HepG2 (cell line): ENCODE measurements around the gene NPC2. TPM values are rescaled to one million over a fixed set of nuclear protein-coding genes. Genes with fewer than 3 reads are reported as not detected.

Source experiments
- ATAC-seq: fragments of 200-7000 bp; cut with Tn5 transposase; 3 replicates; pipeline ENCODE4 v1.9.1; 2020; ENCODE audit warnings: mild to moderate bottlenecking, moderate library complexity
- BruUV-seq: library from RNA; stranded (reverse); fragments of 400-500 nt; replicated peaks from 2 replicates; lab custom pipeline; 2021; lab: Mats Ljungman, UMichigan
- CTCF ChIA-PET: fragments of 300-600 bp; formaldehyde crosslinking; extraction: SDS; loops from one replicate; lab custom pipeline; 2021; ENCODE audit warnings: low total read pairs, inconsistent platforms, low intra/inter-chr PET ratio; lab: Yijun Ruan, JAX
- POLR2A ChIA-PET: fragments of 350-600 bp; sonication (Branson Sonifier 250); formaldehyde crosslinking; loops from one replicate; lab custom pipeline; 2020; ENCODE audit warnings: antibody characterized with exemption, inconsistent platforms; lab: Yijun Ruan, JAX
- DNase-seq: peaks from one replicate; pipeline ENCODE4 v3.0.0-alpha.2; 2015; ENCODE audit warnings: low spot score
- FAIRE-seq: peaks from 3 replicates; lab custom pipeline; 2011; peaks lifted over from hg19 to GRCh38; lab: Jason Lieb, UNC
- H2AFZ ChIP-seq: one replicate; pipeline ENCODE4 v1.6.1; 2011; ENCODE audit warnings: low read length, inconsistent platforms
- H3K27ac ChIP-seq: fragments of 300-600 bp; 3 replicates; pipeline ENCODE4 v1.8.0; 2011; ENCODE audit warnings: mixed run types, mild to moderate bottlenecking, mixed read lengths, low read length, inconsistent platforms; ENCODE audit not compliant: insufficient read depth; ENCODE audit errors: extremely low read length
- H3K27me3 ChIP-seq, 2 experiments: fragments of 200-600 bp in 1 of 2; 2 replicates in 1 of 2; 3 replicates in 1 of 2; pipeline versions ENCODE4 v1.6.0 to v1.8.0; 2011; ENCODE audit warnings: low read length in 2 of 2, mild to moderate bottlenecking in 2 of 2, moderate library complexity in 2 of 2, inconsistent platforms in 1 of 2; ENCODE audit not compliant: insufficient read depth in 2 of 2, control insufficient read depth in 1 of 2
- H3K36me3 ChIP-seq, 2 experiments: fragments of 200-600 bp in 1 of 2; replicated peaks in 1 of 2; 2 replicates in 1 of 2; 3 replicates in 1 of 2; pipeline versions ENCODE4 v1.5.1 to v1.8.0; 2011; ENCODE audit warnings: low read length in 2 of 2, inconsistent platforms in 1 of 2; ENCODE audit not compliant: insufficient read depth in 2 of 2, control insufficient read depth in 1 of 2
- H3K4me1 ChIP-seq: 2 replicates; pipeline ENCODE4 v1.5.1; 2012; ENCODE audit warnings: low read length, inconsistent platforms; ENCODE audit not compliant: insufficient read depth
- H3K4me2 ChIP-seq: 2 replicates; pipeline ENCODE4 v1.6.0; 2011; ENCODE audit warnings: low read depth, low read length, inconsistent platforms
- H3K4me3 ChIP-seq, 3 experiments: fragments of 200-600 bp in 1 of 3; sonication (generic), shearing (Covaris generic) in 1 of 3; replicated peaks in 1 of 3; 2 replicates each; pipeline ENCODE4 v1.5.1; 2011 to 2016; ENCODE audit warnings: low read length in 3 of 3, inconsistent platforms in 2 of 3, low read depth in 2 of 3, mild to moderate bottlenecking in 2 of 3, control low read depth in 1 of 3, mixed read lengths in 1 of 3; ENCODE audit not compliant: insufficient read depth in 1 of 3
- H3K79me2 ChIP-seq: one replicate; pipeline ENCODE4 v1.6.1; 2011; ENCODE audit warnings: low read length, inconsistent platforms; ENCODE audit not compliant: insufficient read depth
- H3K9ac ChIP-seq: 2 replicates; pipeline ENCODE4 v1.6.0; 2011; ENCODE audit warnings: mild to moderate bottlenecking, low read depth, low read length, inconsistent platforms; ENCODE audit not compliant: insufficient read depth
- H3K9me3 ChIP-seq: 2 replicates; pipeline ENCODE4 v1.5.1; 2012; ENCODE audit warnings: mild to moderate bottlenecking, low read length
- H4K20me1 ChIP-seq: 2 replicates; pipeline ENCODE4 v1.6.0; 2011; ENCODE audit warnings: inconsistent platforms, mild to moderate bottlenecking, low read length, moderate library complexity; ENCODE audit not compliant: insufficient read depth
- HOXA7 ChIP-seq: sonication (generic); formaldehyde crosslinking; IDR thresholded peaks from 2 replicates; pipeline ENCODE4 v1.8.1; 2022; ENCODE audit warnings: mild to moderate bottlenecking, missing genetic modification reagents, moderate library complexity
- PLRG1 ChIP-seq: fragments of 450-650 bp; conservative IDR thresholded peaks from 2 replicates; pipeline ENCODE4 v1.6.1; 2016
- SIX4 ChIP-seq: sonication (generic); formaldehyde crosslinking; IDR thresholded peaks from 2 replicates; pipeline ENCODE4 v1.4.0; 2020; ENCODE audit warnings: missing genetic modification reagents
- TBL1XR1 ChIP-seq: fragments of 150-350 bp; IDR thresholded peaks from 2 replicates; pipeline ENCODE4 v1.6.1; 2014; ENCODE audit warnings: borderline replicate concordance, low read length; ENCODE audit not compliant: partially characterized antibody
- THRA ChIP-seq: sonication (generic); formaldehyde crosslinking; IDR thresholded peaks from 2 replicates; pipeline ENCODE4 v1.4.0; 2020; ENCODE audit warnings: missing genetic modification reagents, borderline replicate concordance
- ZHX2 ChIP-seq, 2 experiments: sonication (generic) in 1 of 2; formaldehyde crosslinking in 1 of 2; IDR thresholded peaks; 2 replicates each; pipeline versions ENCODE4 v1.6.1 to v1.9.0; 2014 to 2022; ENCODE audit warnings: antibody characterized with exemption in 1 of 2, borderline replicate concordance in 1 of 2, inconsistent platforms in 1 of 2, low read depth in 1 of 2, missing genetic modification reagents in 1 of 2
- ZNF136 ChIP-seq: sonication (generic); formaldehyde crosslinking; IDR thresholded peaks from 2 replicates; pipeline ENCODE4 v1.8.1; 2022; ENCODE audit warnings: low read depth, mild to moderate bottlenecking, moderate library complexity, missing genetic modification reagents
- ZNF24 ChIP-seq: fragments of 450-650 bp; IDR thresholded peaks from 2 replicates; pipeline ENCODE4 v1.6.1; 2017; ENCODE audit warnings: antibody characterized with exemption, mild to moderate bottlenecking
- ZNF484 ChIP-seq: sonication (generic); formaldehyde crosslinking; IDR thresholded peaks from 2 replicates; pipeline ENCODE4 v1.5.1; 2020; ENCODE audit warnings: mild to moderate bottlenecking, low read depth, missing genetic modification reagents, borderline replicate concordance
- ZNF503 ChIP-seq: sonication (generic); formaldehyde crosslinking; IDR thresholded peaks from 2 replicates; pipeline ENCODE4 v1.4.0; 2020; ENCODE audit warnings: missing genetic modification reagents
- ZNF552 ChIP-seq: sonication (generic); formaldehyde crosslinking; IDR thresholded peaks from 2 replicates; pipeline ENCODE4 v1.9.0; 2022; ENCODE audit warnings: missing genetic modification reagents, mild to moderate bottlenecking, borderline replicate concordance
- WGBS: methylation state at CpG from one replicate; pipeline ENCODE4 v1.1.6; 2017; ENCODE audit warnings: low lambda C conversion rate; 5-methylcytosine and 5-hydroxymethylcytosine counted together
- in situ Hi-C: cut with HindIII; loops from 2 replicates; pipeline ENCODE4 v1.10.0; 2017; ENCODE audit warnings: low pct_unique_long_range_greater_than_20kb; ENCODE audit not compliant: extremely low pct_ligation_motif_present
- intact Hi-C: fragments of 100-400 bp; cut with micrococcal nuclease; formaldehyde crosslinking; loops from one replicate; pipeline ENCODE4 v1.10.0; 2022; ENCODE audit not compliant: unreplicated experiment
- polyA plus RNA-seq, 8 experiments: library from polyadenylated mRNA; depleted of rRNA in 3 of 8; stranded (reverse) in 7 of 8; unstranded in 1 of 8; fragments of >200 nt; fragmentation: Illumina TruSeq in 4 of 8; extraction: Trizol in 4 of 8; gene quantifications; 2 replicates each; pipeline versions ENCODE4 v1.2.1 to v1.2.3, GENCODE V29; 2011 to 2016; ENCODE audit warnings: low read depth in 4 of 8, missing spikeins in 1 of 8, mixed read lengths in 1 of 8; ENCODE audit not compliant: insufficient read depth in 1 of 8
- total RNA-seq, 5 experiments: library from RNA; depleted of rRNA; stranded (reverse); fragments of >200 nt; fragmentation: Illumina TruSeq; extraction: Trizol; gene quantifications; 2 replicates each; pipeline ENCODE4 v1.2.3, GENCODE V29; 2016; ENCODE audit warnings: low read depth in 1 of 5

NPC2 gene
- total and polyA plus RNA-seq, 2 of the 13 experiments (the other 11 are each of a cell fraction or from before 2014, with no cell fraction given), result 132 to 164 TPM

- no peak for TF ChIP-seq ZNF503 (CRISPR knock-in tag)
- TF ChIP-seq, all 625 proteins: peak for 0
These were observed 20.5 kb downstream of the NPC2 start (continued) for GRCh38 chr14:74472601-74473000.

GRCh38 chr14:74469548-74470518 is 23.3 kb downstream of the NPC2 start:
- intact Hi-C loops, result no loop called here
- BruUV-seq, result no TSS peak
- POLR2A ChIA-PET, result no interaction called here
- CTCF ChIA-PET, result no interaction called here
- Histone ChIP-seq H3K79me2 (no peaks in the 10 kb centered on the region), H3K9ac (no peak overlapping the region), H3K27me3 (no peaks in the 10 kb centered on the region), H3K4me2 (no peak overlapping the region), H4K20me1 (no peaks in the 10 kb centered on the region), H3K9me3 (no peaks in the 10 kb centered on the region), H3K4me1 (no peaks in the 10 kb centered on the region), H3K36me3 (peaks cover 5 to 21% of the 10 kb centered on the region in 2 experiments), H3K4me3 (no peak overlapping the region), H2AFZ (no peak overlapping the region), H3K27ac (no peak overlapping the region)
- no peak for ATAC-seq
- no peak for DNase-seq
- FAIRE-seq, result no peak
- in situ Hi-C loops, result no loop called here
- WGBS, result 94% methylated on average over 7 of the region's 7 CpGs
- TF ChIP-seq THRA (CRISPR knock-in tag), result no peak
- TF ChIP-seq ZNF24, result no peak
- TF ChIP-seq HOXA7 (CRISPR knock-in tag), result no peak
- no peak for TF ChIP-seq SIX4 (CRISPR knock-in tag)
- no peak for TF ChIP-seq ZNF484
- no peak for TF ChIP-seq PLRG1
- no peak for TF ChIP-seq ZNF552 (CRISPR knock-in tag)
- no peak for TF ChIP-seq TBL1XR1
- no peak for TF ChIP-seq ZNF136
- TF ChIP-seq ZHX2 (IDR thresholded peaks at IDR 0.05; ENCODE audit: low read depth), result no peak
- TF ChIP-seq ZHX2 (CRISPR knock-in tag; IDR thresholded peaks at IDR 0.05; ENCODE audit: borderline replicate concordance), result no peak
